Neural cell (in vitro differentiated cells): ENCODE measurements around the gene CACNA1E. TPM values are rescaled to one million over a fixed set of nuclear protein-coding genes. Genes with fewer than 3 reads are reported as not detected.

Experiments
- H2AFZ ChIP-seq: fragments of 200-600, 300-800 bp; sonication (generic), shearing (Covaris generic); 2 replicates; pipeline ENCODE4 v1.6.0; 2014; ENCODE audit warnings: low read depth, mild to moderate bottlenecking, antibody characterized with exemption, low read length, moderate library complexity
- H3F3A ChIP-seq: fragments of 200-600 bp; shearing (Covaris generic); 2 replicates; pipeline ENCODE4 v1.6.1; 2016; ENCODE audit warnings: mild to moderate bottlenecking, moderate library complexity, mixed read lengths, antibody characterized with exemption, low read length; ENCODE audit not compliant: insufficient read depth, poor library complexity, severe bottlenecking
- H3K27ac ChIP-seq: fragments of 200-600, 300-800 bp; sonication (generic), shearing (Covaris generic); 2 replicates; pipeline ENCODE4 v1.5.1; 2014; ENCODE audit warnings: mild to moderate bottlenecking, low read length, moderate library complexity
- H3K27me3 ChIP-seq: fragments of 300-800, 200-600 bp; sonication (generic), shearing (Covaris generic); 2 replicates; pipeline ENCODE4 v1.6.0; 2014; ENCODE audit warnings: mild to moderate bottlenecking, low read depth, low read length, moderate library complexity; ENCODE audit not compliant: insufficient read depth
- H3K36me3 ChIP-seq: fragments of 300-800, 200-600 bp; sonication (generic), shearing (Covaris generic); 2 replicates; pipeline ENCODE4 v1.5.1; 2014; ENCODE audit warnings: mild to moderate bottlenecking, antibody characterized with exemption, low read length, moderate library complexity; ENCODE audit not compliant: insufficient read depth
- H3K4me2 ChIP-seq: fragments of 300-800, 200-600 bp; sonication (generic), shearing (Covaris generic); 2 replicates; pipeline ENCODE4 v1.6.0; 2014; ENCODE audit warnings: mild to moderate bottlenecking, low read length
- H3K4me3 ChIP-seq: fragments of 300-800, 200-600 bp; sonication (generic), shearing (Covaris generic); 2 replicates; pipeline ENCODE4 v1.5.1; 2014; ENCODE audit warnings: mild to moderate bottlenecking, low read length, moderate library complexity
- H3K79me2 ChIP-seq: fragments of 200-600 bp; shearing (Covaris generic); replicated peaks from 2 replicates; pipeline ENCODE4 v1.6.0; 2014; ENCODE audit warnings: mild to moderate bottlenecking, low read length, moderate library complexity; ENCODE audit not compliant: insufficient read depth
- H3K9ac ChIP-seq: fragments of 300-800, 200-600 bp; sonication (generic), shearing (Covaris generic); 2 replicates; pipeline ENCODE4 v1.6.1; 2016; ENCODE audit warnings: mild to moderate bottlenecking, low read length, mixed read lengths
- H3K9me2 ChIP-seq: fragments of 200-600 bp; shearing (Covaris generic); 2 replicates; pipeline ENCODE4 v1.6.1; 2016; ENCODE audit warnings: mild to moderate bottlenecking, low read length, mixed read lengths; ENCODE audit not compliant: insufficient read depth
- H3K9me3 ChIP-seq: fragments of 200-600, 300-800 bp; sonication (generic), shearing (Covaris generic); 2 replicates; pipeline ENCODE4 v1.6.1; 2016; ENCODE audit warnings: mild to moderate bottlenecking, mixed run types, low read length, moderate library complexity, mixed read lengths
- H4K20me1 ChIP-seq: fragments of 200-600 bp; shearing (Covaris generic); 2 replicates; pipeline ENCODE4 v1.6.1; 2016; ENCODE audit warnings: mild to moderate bottlenecking, mixed run types; ENCODE audit not compliant: insufficient read depth
- EP300 ChIP-seq: fragments of 450-650 bp; conservative IDR thresholded peaks from 2 replicates; pipeline ENCODE4 v1.6.1; 2014; ENCODE audit warnings: antibody characterized with exemption, mild to moderate bottlenecking, moderate library complexity; ENCODE audit not compliant: poor library complexity, severe bottlenecking
- EZH2 ChIP-seq: fragments of 200-600, 300-800 bp; shearing (Covaris generic), sonication (generic); IDR thresholded peaks from 2 replicates; pipeline ENCODE4 v1.6.1; 2014; ENCODE audit warnings: antibody characterized with exemption, low read length, borderline replicate concordance, mild to moderate bottlenecking; ENCODE audit not compliant: insufficient read depth, poor library complexity, severe bottlenecking
- MXI1 ChIP-seq: fragments of 450-650 bp; conservative IDR thresholded peaks from 2 replicates; pipeline ENCODE4 v1.6.1; 2014; ENCODE audit warnings: antibody characterized with exemption, mild to moderate bottlenecking; ENCODE audit not compliant: poor library complexity, severe bottlenecking
- POLR2AphosphoS5 ChIP-seq: IDR thresholded peaks from 2 replicates; pipeline ENCODE4 v1.6.1; 2012
- RAD21 ChIP-seq: fragments of 450-650 bp; conservative IDR thresholded peaks from 2 replicates; pipeline ENCODE4 v1.6.1; 2014; ENCODE audit warnings: antibody characterized with exemption, mild to moderate bottlenecking, moderate library complexity
- SMC3 ChIP-seq: fragments of 450-650 bp; conservative IDR thresholded peaks from 2 replicates; pipeline ENCODE4 v1.6.1; 2014; ENCODE audit warnings: antibody characterized with exemption, mild to moderate bottlenecking, moderate library complexity; ENCODE audit not compliant: poor library complexity
- TAF1 ChIP-seq: IDR thresholded peaks from 2 replicates; pipeline ENCODE4 v1.6.1; 2012; ENCODE audit warnings: low read depth
- polyA plus RNA-seq: library from polyadenylated mRNA; depleted of rRNA; stranded (reverse); fragments of >200 nt; gene quantifications from 2 replicates; pipeline ENCODE4 v1.2.3, GENCODE V29; 2014
- TF ChIP-seq, protein P1 (sequence below): IDR thresholded peaks from 2 replicates; pipeline ENCODE4 v1.6.1; 2012; ENCODE audit warnings: borderline replicate concordance
- TF ChIP-seq, protein P2 (sequence below): fragments of 450-650 bp; IDR thresholded peaks from 2 replicates; pipeline ENCODE4 v1.5.1; 2014; ENCODE audit warnings: antibody characterized with exemption, mild to moderate bottlenecking, moderate library complexity; ENCODE audit not compliant: poor library complexity, severe bottlenecking

CACNA1E gene
- polyA plus RNA-seq, 1 donor from 2014 or later = 29.5 TPM

DNA sequence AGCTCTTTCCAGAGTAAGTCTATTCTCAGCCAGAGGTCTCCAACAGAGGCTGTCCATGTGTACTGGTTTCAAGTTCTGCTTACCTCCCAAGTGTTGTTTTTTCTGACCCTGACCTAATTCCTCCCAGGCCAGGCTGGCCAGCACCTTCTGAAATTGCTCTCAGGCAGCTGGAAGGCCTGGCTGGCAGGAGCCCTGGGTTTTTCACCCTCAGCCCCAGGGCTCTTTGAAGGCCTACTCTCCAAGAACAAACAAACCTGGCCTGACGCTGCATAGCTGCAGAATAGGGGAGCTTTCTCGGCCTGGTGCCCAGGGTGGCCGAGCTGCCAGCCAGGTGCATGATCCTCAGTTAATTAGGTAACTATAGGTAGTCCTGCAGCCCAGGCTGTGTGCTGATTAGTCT lies 147.5 kb downstream of the CACNA1E start:
- H3K9ac ChIP-seq = no peak overlapping the region
- H3K9me3 ChIP-seq = no peaks in the 10 kb centered on the region
- no peak overlapping the region for H3K27ac ChIP-seq
- no peaks in the 10 kb centered on the region for H3K9me2 ChIP-seq
- TF ChIP-seq EZH2 = no peak
- no peak for TF ChIP-seq MXI1
- no peak for TF ChIP-seq POLR2AphosphoS5
- TF ChIP-seq, protein P1, sequence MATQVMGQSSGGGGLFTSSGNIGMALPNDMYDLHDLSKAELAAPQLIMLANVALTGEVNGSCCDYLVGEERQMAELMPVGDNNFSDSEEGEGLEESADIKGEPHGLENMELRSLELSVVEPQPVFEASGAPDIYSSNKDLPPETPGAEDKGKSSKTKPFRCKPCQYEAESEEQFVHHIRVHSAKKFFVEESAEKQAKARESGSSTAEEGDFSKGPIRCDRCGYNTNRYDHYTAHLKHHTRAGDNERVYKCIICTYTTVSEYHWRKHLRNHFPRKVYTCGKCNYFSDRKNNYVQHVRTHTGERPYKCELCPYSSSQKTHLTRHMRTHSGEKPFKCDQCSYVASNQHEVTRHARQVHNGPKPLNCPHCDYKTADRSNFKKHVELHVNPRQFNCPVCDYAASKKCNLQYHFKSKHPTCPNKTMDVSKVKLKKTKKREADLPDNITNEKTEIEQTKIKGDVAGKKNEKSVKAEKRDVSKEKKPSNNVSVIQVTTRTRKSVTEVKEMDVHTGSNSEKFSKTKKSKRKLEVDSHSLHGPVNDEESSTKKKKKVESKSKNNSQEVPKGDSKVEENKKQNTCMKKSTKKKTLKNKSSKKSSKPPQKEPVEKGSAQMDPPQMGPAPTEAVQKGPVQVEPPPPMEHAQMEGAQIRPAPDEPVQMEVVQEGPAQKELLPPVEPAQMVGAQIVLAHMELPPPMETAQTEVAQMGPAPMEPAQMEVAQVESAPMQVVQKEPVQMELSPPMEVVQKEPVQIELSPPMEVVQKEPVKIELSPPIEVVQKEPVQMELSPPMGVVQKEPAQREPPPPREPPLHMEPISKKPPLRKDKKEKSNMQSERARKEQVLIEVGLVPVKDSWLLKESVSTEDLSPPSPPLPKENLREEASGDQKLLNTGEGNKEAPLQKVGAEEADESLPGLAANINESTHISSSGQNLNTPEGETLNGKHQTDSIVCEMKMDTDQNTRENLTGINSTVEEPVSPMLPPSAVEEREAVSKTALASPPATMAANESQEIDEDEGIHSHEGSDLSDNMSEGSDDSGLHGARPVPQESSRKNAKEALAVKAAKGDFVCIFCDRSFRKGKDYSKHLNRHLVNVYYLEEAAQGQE = no peak
- no peak for TF ChIP-seq SMC3
- no peak for TF ChIP-seq TAF1
- TF ChIP-seq, protein P2, sequence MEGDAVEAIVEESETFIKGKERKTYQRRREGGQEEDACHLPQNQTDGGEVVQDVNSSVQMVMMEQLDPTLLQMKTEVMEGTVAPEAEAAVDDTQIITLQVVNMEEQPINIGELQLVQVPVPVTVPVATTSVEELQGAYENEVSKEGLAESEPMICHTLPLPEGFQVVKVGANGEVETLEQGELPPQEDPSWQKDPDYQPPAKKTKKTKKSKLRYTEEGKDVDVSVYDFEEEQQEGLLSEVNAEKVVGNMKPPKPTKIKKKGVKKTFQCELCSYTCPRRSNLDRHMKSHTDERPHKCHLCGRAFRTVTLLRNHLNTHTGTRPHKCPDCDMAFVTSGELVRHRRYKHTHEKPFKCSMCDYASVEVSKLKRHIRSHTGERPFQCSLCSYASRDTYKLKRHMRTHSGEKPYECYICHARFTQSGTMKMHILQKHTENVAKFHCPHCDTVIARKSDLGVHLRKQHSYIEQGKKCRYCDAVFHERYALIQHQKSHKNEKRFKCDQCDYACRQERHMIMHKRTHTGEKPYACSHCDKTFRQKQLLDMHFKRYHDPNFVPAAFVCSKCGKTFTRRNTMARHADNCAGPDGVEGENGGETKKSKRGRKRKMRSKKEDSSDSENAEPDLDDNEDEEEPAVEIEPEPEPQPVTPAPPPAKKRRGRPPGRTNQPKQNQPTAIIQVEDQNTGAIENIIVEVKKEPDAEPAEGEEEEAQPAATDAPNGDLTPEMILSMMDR = no peak
- no peak for TF ChIP-seq RAD21
- TF ChIP-seq EP300 = no peak
- no peaks in the 10 kb centered on the region for H3F3A ChIP-seq
- H3K79me2 ChIP-seq = no peaks in the 10 kb centered on the region
- H3K27me3 ChIP-seq = no peaks in the 10 kb centered on the region
- no peaks in the 10 kb centered on the region for H3K36me3 ChIP-seq
- H3K4me3 ChIP-seq = no peak overlapping the region
- H4K20me1 ChIP-seq = no peaks in the 10 kb centered on the region
- H3K4me2 ChIP-seq = no peak overlapping the region
- no peak overlapping the region for H2AFZ ChIP-seq

DNA sequence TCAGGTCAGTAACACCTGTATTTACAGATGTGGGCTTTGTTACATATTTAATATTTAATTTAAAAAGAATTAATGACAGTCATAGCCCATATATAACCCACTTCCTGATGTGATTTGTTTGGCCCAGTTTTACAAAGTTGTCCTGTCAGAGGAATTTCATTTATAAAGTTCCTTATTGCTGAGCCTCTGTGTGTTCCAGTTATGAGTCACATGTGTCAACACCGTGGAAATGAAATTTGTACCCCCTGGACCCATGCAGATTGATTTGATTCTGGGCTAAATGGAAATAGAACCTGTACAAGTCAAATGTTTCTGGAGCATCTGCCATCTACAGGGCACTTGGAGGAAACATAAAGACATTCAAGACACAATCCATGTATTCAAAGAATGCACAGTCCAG lies 149.2 kb downstream of the CACNA1E start:
- Histone ChIP-seq H3K4me3 (no peak overlapping the region), H4K20me1 (no peaks in the 10 kb centered on the region), H3K9me2 (no peaks in the 10 kb centered on the region), H3F3A (no peaks in the 10 kb centered on the region), H2AFZ (no peak overlapping the region), H3K9ac (no peak overlapping the region), H3K27ac (no peak overlapping the region), H3K36me3 (no peaks in the 10 kb centered on the region), H3K4me2 (no peak overlapping the region), H3K79me2 (no peaks in the 10 kb centered on the region), H3K9me3 (no peaks in the 10 kb centered on the region), H3K27me3 (no peaks in the 10 kb centered on the region)
- TF ChIP-seq RAD21 (no peak), TAF1 (no peak)
- TF ChIP-seq, protein P2 = no peak
